HPDE6-E6E7 (cell line): Measurements from ENCODE around the gene GNS.
"Not testable (repeated sequence)": the region's sequence is repeated elsewhere in the genome, so short reads cannot be mapped to it uniquely, and the experiment has no call there.

ENCODE experiments used
- DNase-seq: peaks from one replicate; pipeline ENCODE4 v3.0.0; 2011; ENCODE audit warnings: missing footprints; ENCODE audit errors: extremely low spot score

Gene GNS

GRCh38 chr12:64780132-64780530 is 20.9 kb upstream of the GNS start:
- no peak for DNase-seq

GRCh38 chr12:64779354-64779974 is 20.3 kb upstream of the GNS start:
- DNase-seq: no peak

GRCh38 chr12:64775147-64775736 is 16.0 kb upstream of the GNS start:
- not testable (repeated sequence) for DNase-seq

GRCh38 chr12:64773386-64773785 is 14.2 kb upstream of the GNS start:
- DNase-seq: no peak

GRCh38 chr12:64767495-64767894 is 8.3 kb upstream of the GNS start:
- DNase-seq: peak; percentile 40

GRCh38 chr12:64760808-64761573 is 1.8 kb upstream of the GNS start:
- no peak for DNase-seq

GRCh38 chr12:64757771-64758170 is 1.4 kb downstream of the GNS start:
- no peak for DNase-seq

GRCh38 chr12:64756376-64756775 is 2.8 kb downstream of the GNS start:
- no peak for DNase-seq

- DNase-seq: no peak
Measured at GRCh38 chr12:64753427-64753826, 5.8 kb downstream of the GNS start.

- DNase-seq: no peak
Measured at GRCh38 chr12:64752833-64753238, 6.4 kb downstream of the GNS start.

- no peak for DNase-seq
Measured at GRCh38 chr12:64752032-64752431, 7.2 kb downstream of the GNS start.

GRCh38 chr12:64749461-64750200 is 9.6 kb downstream of the GNS start:
- DNase-seq: no peak

GRCh38 chr12:64747695-64748094 is 11.5 kb downstream of the GNS start:
- DNase-seq: no peak

GRCh38 chr12:64746663-64747062 is 12.5 kb downstream of the GNS start:
- DNase-seq: no peak

GRCh38 chr12:64745980-64746379 is 13.2 kb downstream of the GNS start:
- no peak for DNase-seq

- DNase-seq: no peak
Measured at GRCh38 chr12:64745259-64745807, 13.9 kb downstream of the GNS start.

GRCh38 chr12:64744422-64745258 is 14.6 kb downstream of the GNS start:
- DNase-seq: no peak

GRCh38 chr12:64743206-64743605 is 16.0 kb downstream of the GNS start:
- DNase-seq: no peak

GRCh38 chr12:64742416-64742815 is 16.8 kb downstream of the GNS start:
- no peak for DNase-seq

GRCh38 chr12:64740646-64741045 is 18.6 kb downstream of the GNS start:
- DNase-seq: no peak

GRCh38 chr12:64739778-64740177 is 19.4 kb downstream of the GNS start:
- DNase-seq: no peak
